SK-N-SH treated with all-trans-retinoic acid at 6 μM for 48 hours (cell line): ENCODE measurements around the gene ADAM22.
A peak's percentile ranks its signal among the peaks of the same experiment; 100 is the strongest.

Experiments used
- ATAC-seq: fragments of 200-7000 bp; cut with Tn5 transposase; 3 replicates; pipeline ENCODE4 v1.9.1; 2020; ENCODE audit warnings: mild to moderate bottlenecking, moderate library complexity
- BACH2 ChIP-seq: fragments of 250-450 bp; sonication (Bioruptor Pico); IDR thresholded peaks from 2 replicates; pipeline ENCODE4 v1.9.0; 2021; ENCODE audit warnings: mild to moderate bottlenecking, borderline replicate concordance
- CREB5 ChIP-seq: fragments of 250-450 bp; sonication (Bioruptor Pico); IDR thresholded peaks from 2 replicates; pipeline ENCODE4 v1.5.1; 2020; ENCODE audit warnings: low read depth, mild to moderate bottlenecking, moderate library complexity
- CSDC2 ChIP-seq: fragments of 250-450 bp; sonication (Bioruptor Pico); IDR thresholded peaks from 2 replicates; pipeline ENCODE4 v1.5.0; 2020; ENCODE audit warnings: mild to moderate bottlenecking, moderate library complexity
- ESRRG ChIP-seq: fragments of 250-450 bp; sonication (Bioruptor Pico); IDR thresholded peaks from 2 replicates; pipeline ENCODE4 v1.6.1; 2021; ENCODE audit warnings: mild to moderate bottlenecking
- GLIS3 ChIP-seq: fragments of 250-450 bp; sonication (Bioruptor Pico); IDR thresholded peaks from 2 replicates; pipeline ENCODE4 v1.5.0; 2020; ENCODE audit warnings: mild to moderate bottlenecking, moderate library complexity
- ISL1 ChIP-seq: fragments of 250-450 bp; sonication (Bioruptor Pico); IDR thresholded peaks from 2 replicates; pipeline ENCODE4 v2.1.2; 2022; ENCODE audit warnings: mild to moderate bottlenecking, moderate library complexity
- OSR1 ChIP-seq: fragments of 250-450 bp; sonication (Bioruptor Pico); IDR thresholded peaks from 2 replicates; pipeline ENCODE4 v1.8.0; 2022; ENCODE audit warnings: moderate library complexity, mild to moderate bottlenecking, inconsistent platforms
- PATZ1 ChIP-seq: fragments of 250-450 bp; sonication (Bioruptor Pico); IDR thresholded peaks from 2 replicates; pipeline ENCODE4 v1.8.0; 2020; ENCODE audit warnings: mild to moderate bottlenecking, moderate library complexity, borderline replicate concordance
- POU6F1 ChIP-seq: fragments of 250-450 bp; sonication (Bioruptor Pico); IDR thresholded peaks from 2 replicates; pipeline ENCODE4 v1.8.0; 2021; ENCODE audit warnings: low read depth, mild to moderate bottlenecking, moderate library complexity, borderline replicate concordance
- PPARA ChIP-seq: fragments of 250-450 bp; sonication (Bioruptor Pico); IDR thresholded peaks from 2 replicates; pipeline ENCODE4 v1.5.0; 2020; ENCODE audit warnings: mild to moderate bottlenecking, borderline replicate concordance
- RARB ChIP-seq: fragments of 250-450 bp; sonication (Bioruptor Pico); IDR thresholded peaks from 2 replicates; pipeline ENCODE4 v1.8.0; 2021; ENCODE audit warnings: mild to moderate bottlenecking, moderate library complexity
- TCF4 ChIP-seq: fragments of 250-450 bp; sonication (Bioruptor Pico); IDR thresholded peaks from 2 replicates; pipeline ENCODE4 v1.8.0; 2021; ENCODE audit warnings: mild to moderate bottlenecking, moderate library complexity, borderline replicate concordance
- TOX ChIP-seq: fragments of 250-450 bp; sonication (Bioruptor Pico); IDR thresholded peaks from 2 replicates; pipeline ENCODE4 v1.8.0; 2021; ENCODE audit warnings: mild to moderate bottlenecking, moderate library complexity, borderline replicate concordance
- ZC3H10 ChIP-seq: fragments of 250-450 bp; sonication (Bioruptor Pico); IDR thresholded peaks from 2 replicates; pipeline ENCODE4 v1.5.1; 2021; ENCODE audit warnings: mild to moderate bottlenecking, moderate library complexity
- ZFP3 ChIP-seq: fragments of 250-450 bp; sonication (Bioruptor Pico); IDR thresholded peaks from 2 replicates; pipeline ENCODE4 v1.5.0; 2020; ENCODE audit warnings: mild to moderate bottlenecking, moderate library complexity
- ZFP30 ChIP-seq: fragments of 450-650 bp; formaldehyde crosslinking; IDR thresholded peaks from 2 replicates; pipeline ENCODE4 v1.5.0; 2022; ENCODE audit warnings: mild to moderate bottlenecking, moderate library complexity
- ZNF565 ChIP-seq: fragments of 450-650 bp; formaldehyde crosslinking; conservative IDR thresholded peaks from 2 replicates; pipeline ENCODE4 v1.5.0; 2020; ENCODE audit warnings: low read depth, mild to moderate bottlenecking, moderate library complexity
- ZNF70 ChIP-seq: fragments of 450-650 bp; formaldehyde crosslinking; IDR thresholded peaks from 2 replicates; pipeline ENCODE4 v1.5.0; 2020; ENCODE audit warnings: mild to moderate bottlenecking, moderate library complexity
- TF ChIP-seq, protein P1 (sequence below): fragments of 250-450 bp; sonication (Bioruptor Pico); IDR thresholded peaks from 2 replicates; pipeline ENCODE4 v1.5.0; 2020; ENCODE audit warnings: mild to moderate bottlenecking, moderate library complexity

ADAM22 gene

GRCh38 chr7:88218429-88218745 is 284.3 kb downstream of the ADAM22 start:
- TF ChIP-seq, protein P1, sequence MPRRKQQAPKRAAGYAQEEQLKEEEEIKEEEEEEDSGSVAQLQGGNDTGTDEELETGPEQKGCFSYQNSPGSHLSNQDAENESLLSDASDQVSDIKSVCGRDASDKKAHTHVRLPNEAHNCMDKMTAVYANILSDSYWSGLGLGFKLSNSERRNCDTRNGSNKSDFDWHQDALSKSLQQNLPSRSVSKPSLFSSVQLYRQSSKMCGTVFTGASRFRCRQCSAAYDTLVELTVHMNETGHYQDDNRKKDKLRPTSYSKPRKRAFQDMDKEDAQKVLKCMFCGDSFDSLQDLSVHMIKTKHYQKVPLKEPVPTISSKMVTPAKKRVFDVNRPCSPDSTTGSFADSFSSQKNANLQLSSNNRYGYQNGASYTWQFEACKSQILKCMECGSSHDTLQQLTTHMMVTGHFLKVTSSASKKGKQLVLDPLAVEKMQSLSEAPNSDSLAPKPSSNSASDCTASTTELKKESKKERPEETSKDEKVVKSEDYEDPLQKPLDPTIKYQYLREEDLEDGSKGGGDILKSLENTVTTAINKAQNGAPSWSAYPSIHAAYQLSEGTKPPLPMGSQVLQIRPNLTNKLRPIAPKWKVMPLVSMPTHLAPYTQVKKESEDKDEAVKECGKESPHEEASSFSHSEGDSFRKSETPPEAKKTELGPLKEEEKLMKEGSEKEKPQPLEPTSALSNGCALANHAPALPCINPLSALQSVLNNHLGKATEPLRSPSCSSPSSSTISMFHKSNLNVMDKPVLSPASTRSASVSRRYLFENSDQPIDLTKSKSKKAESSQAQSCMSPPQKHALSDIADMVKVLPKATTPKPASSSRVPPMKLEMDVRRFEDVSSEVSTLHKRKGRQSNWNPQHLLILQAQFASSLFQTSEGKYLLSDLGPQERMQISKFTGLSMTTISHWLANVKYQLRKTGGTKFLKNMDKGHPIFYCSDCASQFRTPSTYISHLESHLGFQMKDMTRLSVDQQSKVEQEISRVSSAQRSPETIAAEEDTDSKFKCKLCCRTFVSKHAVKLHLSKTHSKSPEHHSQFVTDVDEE (CRISPR knock-in tag), result no peak
- TF ChIP-seq RARB (no peak), ZFP30 (CRISPR knock-in tag) (no peak), GLIS3 (no peak), ZNF70 (CRISPR knock-in tag) (no peak), TCF4 (CRISPR knock-in tag) (no peak), ZC3H10 (no peak), PATZ1 (CRISPR knock-in tag) (no peak), ZNF565 (CRISPR knock-in tag) (no peak), CSDC2 (no peak)
- ATAC-seq, result no peak

- TF ChIP-seq RARB (no peak), GLIS3 (no peak; the same call in 1 of the 2 replicates), ISL1 (no peak), POU6F1 (CRISPR knock-in tag) (no peak)
- peak; percentile 65 for ATAC-seq
These were observed 285.0 kb downstream of the ADAM22 start for GRCh38 chr7:88218836-88219605.

DNA sequence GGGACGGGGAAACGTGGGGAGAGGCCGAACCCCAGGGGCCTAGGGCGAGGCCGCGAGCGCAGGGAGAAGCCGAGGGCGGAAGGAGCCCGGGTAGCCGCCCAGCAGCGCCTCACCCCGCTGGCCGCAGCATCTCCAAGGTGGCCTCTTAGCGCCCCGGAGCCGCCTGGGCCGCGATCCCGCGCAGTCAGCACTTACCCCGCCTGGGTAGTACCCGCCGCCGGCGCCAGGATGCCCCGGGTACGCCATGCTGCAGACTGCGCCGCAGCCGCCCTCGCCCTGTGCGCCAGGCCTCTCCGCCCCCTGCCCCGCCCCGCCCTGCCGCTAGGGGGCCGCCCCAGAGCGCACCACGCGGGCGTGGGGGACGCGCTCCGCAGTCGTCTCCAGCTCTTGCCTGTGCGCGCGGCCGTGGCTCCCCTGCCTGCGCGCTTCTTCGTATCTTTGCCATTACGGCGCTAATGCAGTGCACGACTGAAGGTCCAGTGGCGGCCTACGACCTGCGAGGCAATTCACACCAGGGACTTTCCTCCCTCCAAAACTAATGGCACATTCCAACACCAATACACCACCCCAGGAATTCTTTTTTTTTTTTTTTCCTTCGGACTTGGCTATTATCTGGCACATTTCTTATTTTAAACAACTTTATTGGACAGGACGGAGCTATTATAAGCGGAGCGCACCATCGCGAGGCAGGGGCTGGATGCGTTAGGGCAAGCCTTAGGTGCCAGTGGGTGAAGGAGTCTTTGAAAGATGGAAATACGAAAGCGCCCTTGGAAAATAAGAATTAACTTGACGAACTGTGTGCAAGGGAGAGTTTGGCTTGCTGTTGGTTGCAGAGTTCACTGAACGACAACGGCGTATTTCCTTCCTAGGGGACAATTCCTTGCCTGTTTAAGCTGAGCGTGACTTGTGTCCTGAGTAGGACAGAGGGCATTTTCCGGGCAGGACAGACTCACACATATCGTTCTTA is 286.0 kb downstream of the ADAM22 start, which contains the start of gene SRI:
SRI (minus strand) TSS at position 258 of the 967 bp plus-strand sequence; CDS start at position 246, 12 bp downstream.
- peak; percentile 98 for ATAC-seq
- TF ChIP-seq ZC3H10 (no peak), RARB (no peak), ZNF70 (CRISPR knock-in tag) (0 out of 2 replicates have a peak, but pooled peaks have one; percentile 2), ZFP30 (CRISPR knock-in tag) (no peak), ZNF565 (CRISPR knock-in tag) (no peak), TOX (CRISPR knock-in tag) (no peak), CSDC2 (no peak), PATZ1 (CRISPR knock-in tag) (no peak), POU6F1 (CRISPR knock-in tag) (no peak), ISL1 (0 out of 2 replicates have a peak, but pooled peaks have one; percentile 8), ESRRG (no peak), ZFP3 (peak; percentile 74; the same call in 1 of the 2 replicates), GLIS3 (peak; percentile 63), BACH2 (no peak), TCF4 (CRISPR knock-in tag) (no peak), CREB5 (CRISPR knock-in tag) (no peak), PPARA (no peak), OSR1 (no peak)
- TF ChIP-seq, protein P1 (CRISPR knock-in tag), result peak; percentile 72
